AG04450 (cell line): ENCODE data around the gene RAC3. TPM values are rescaled to one million over a fixed set of nuclear protein-coding genes. Genes with fewer than 3 reads are reported as not detected.

ENCODE experiments used
- CTCF ChIA-PET: fragments of 300-600, 350-600 bp; formaldehyde crosslinking; extraction: SDS; loops from one replicate; lab custom pipeline; 2022; ENCODE audit warnings: antibody characterized with exemption, inconsistent platforms; lab: Charles Lee
- POLR2A ChIA-PET: fragments of 350-600 bp; formaldehyde crosslinking; extraction: SDS; loops from one replicate; lab custom pipeline; 2021; ENCODE audit warnings: antibody characterized with exemption, inconsistent platforms; lab: Yijun Ruan, JAX
- DNase-seq: peaks from one replicate; pipeline ENCODE4 v3.0.0-alpha.2; 2011; ENCODE audit warnings: low read depth, low spot score
- H3K27ac ChIP-seq: one replicate; pipeline ENCODE4 v1.5.1; 2012; ENCODE audit warnings: low read depth, low read length, control low read depth
- H3K27me3 ChIP-seq: one replicate; pipeline ENCODE4 v1.6.0; 2012; ENCODE audit warnings: low read length; ENCODE audit not compliant: control insufficient read depth, insufficient read depth
- H3K4me3 ChIP-seq: 2 replicates; pipeline ENCODE4 v1.5.1; 2011; ENCODE audit warnings: mild to moderate bottlenecking, low read depth, low read length, control low read depth
- H3K9me3 ChIP-seq: 2 replicates; pipeline ENCODE4 v1.5.1; 2012; ENCODE audit warnings: low read length; ENCODE audit not compliant: control insufficient read depth, insufficient read depth
- polyA plus RNA-seq: library from polyadenylated mRNA; depleted of rRNA; stranded (reverse); fragments of >200 nt; gene quantifications from 2 replicates; pipeline ENCODE4 v1.2.3, GENCODE V29; 2011
- TF ChIP-seq, protein P1 (sequence below): IDR thresholded peaks from 2 replicates; pipeline ENCODE4 v1.5.1; 2011; ENCODE audit warnings: low read depth, low read length, control low read depth, inconsistent platforms

Gene RAC3
- polyA plus RNA-seq, 1 experiment, result 12.9 TPM

DNA sequence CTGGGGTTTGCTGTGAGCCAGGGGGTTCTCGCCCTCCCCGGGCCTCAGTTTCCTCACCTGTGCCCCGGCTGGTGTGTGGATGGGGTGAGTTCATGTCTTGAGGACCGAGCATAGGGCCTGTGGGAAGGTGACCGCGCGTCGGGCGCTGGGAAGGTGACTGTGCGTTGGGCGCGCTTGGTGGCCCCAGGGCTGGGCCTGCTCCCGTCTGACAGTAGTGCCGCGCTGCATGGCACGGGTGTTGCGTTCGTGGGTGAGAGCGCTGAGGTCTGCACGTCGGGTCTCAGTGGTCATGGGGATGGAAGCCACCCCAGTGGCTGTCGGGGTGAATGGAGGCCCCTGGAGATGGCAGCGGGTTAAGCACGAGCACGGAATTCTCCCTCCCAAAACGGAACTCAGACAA is 44.9 kb upstream of the RAC3 start:
- no peak for DNase-seq
- CTCF ChIA-PET, result interaction anchor here (0.5 kb wide), 1 partner anchor 930 kb away, joined by 4 read pairs; no protein-coding TSS in a partner anchor
- POLR2A ChIA-PET, result no interaction called here
- Histone ChIP-seq H3K27me3 (no peaks in the 10 kb centered on the region), H3K9me3 (peaks cover 16% of the 10 kb centered on the region), H3K27ac (no peak overlapping the region), H3K4me3 (no peak overlapping the region)
- TF ChIP-seq, protein P1, sequence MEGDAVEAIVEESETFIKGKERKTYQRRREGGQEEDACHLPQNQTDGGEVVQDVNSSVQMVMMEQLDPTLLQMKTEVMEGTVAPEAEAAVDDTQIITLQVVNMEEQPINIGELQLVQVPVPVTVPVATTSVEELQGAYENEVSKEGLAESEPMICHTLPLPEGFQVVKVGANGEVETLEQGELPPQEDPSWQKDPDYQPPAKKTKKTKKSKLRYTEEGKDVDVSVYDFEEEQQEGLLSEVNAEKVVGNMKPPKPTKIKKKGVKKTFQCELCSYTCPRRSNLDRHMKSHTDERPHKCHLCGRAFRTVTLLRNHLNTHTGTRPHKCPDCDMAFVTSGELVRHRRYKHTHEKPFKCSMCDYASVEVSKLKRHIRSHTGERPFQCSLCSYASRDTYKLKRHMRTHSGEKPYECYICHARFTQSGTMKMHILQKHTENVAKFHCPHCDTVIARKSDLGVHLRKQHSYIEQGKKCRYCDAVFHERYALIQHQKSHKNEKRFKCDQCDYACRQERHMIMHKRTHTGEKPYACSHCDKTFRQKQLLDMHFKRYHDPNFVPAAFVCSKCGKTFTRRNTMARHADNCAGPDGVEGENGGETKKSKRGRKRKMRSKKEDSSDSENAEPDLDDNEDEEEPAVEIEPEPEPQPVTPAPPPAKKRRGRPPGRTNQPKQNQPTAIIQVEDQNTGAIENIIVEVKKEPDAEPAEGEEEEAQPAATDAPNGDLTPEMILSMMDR, result no peak

DNA sequence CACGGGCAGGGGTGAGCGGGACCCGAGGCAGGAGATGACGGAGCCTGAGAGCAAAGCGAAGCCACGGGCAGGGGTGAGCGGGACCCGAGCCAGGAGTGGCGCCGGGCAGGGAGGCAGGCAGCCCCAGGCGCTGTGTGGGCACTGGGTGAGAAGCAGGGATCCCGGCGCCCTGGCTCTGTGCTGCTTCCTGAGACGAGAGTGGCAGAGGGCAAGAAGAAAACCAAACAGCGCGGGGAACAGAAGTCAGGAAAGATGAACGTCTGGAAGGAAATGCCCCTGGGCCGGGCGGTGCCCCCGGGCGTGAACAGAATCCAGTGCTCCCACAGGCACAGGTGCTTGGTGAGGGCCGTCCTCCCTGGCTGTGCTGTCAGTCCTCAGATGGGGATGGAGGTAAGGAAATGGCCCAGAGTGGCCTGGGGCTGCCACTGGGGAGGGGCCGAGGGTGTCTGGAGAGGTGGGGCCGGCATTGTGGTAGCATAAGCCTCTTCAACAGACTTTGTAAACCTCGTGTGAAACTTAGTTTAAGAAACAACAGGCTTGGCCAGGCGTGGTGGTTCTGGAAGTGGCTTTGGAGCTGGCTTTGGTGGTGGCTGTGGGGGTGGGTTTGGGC is 44.2 kb upstream of the RAC3 start:
- Histone ChIP-seq H3K27ac (no peak overlapping the region), H3K9me3 (peaks cover 16% of the 10 kb centered on the region), H3K4me3 (no peak overlapping the region), H3K27me3 (no peaks in the 10 kb centered on the region)
- DNase-seq, result no peak
- ChIA-PET CTCF (no interaction called here), POLR2A (no interaction called here)
- TF ChIP-seq, protein P1, result no peak

DNA sequence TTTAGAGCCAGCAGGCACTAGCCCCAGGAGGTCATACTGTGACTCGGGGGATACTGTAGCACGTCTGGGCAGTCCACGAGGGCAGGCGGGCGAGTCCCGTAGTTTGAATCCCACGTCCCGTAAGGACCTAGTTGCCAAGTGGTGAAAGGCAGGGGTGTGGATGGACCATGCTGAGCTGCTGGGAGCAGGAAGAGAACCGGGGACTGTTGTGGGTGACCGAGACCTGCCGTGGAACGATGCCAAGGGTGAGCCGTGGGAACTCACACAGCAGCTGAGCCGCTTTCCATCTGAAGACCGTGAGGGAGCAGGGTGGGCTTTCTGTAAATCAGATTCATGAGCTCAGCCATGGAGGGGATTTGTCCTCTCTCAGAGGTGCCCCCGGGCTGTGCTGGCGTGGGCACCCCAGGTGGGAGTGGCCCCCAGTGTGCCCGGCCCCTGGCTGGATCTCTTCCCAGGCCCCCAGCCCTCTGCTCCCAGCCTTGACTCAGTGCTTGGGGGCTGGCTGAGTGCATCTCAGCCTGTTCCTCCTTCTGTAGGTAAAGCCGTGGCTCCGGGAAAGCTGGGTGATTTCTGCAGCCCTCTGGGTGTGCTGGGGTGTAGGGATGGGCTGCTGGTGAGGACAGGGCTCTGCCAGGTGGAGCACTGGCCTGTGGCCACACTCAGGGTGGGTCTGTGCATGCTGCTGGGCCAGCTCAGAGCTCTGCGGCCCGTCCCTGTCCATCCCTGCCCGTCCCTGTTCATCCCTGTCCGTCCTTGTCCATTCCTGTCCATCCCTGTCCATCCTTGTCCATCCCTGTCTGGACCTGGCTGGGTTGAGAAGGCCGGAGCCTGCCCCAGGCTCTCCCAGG is 40.4 kb upstream of the RAC3 start:
- H3K27ac ChIP-seq, result no peak overlapping the region
- POLR2A ChIA-PET, result interaction anchor here (0.7 kb wide), 1 partner anchor 24 kb away, joined by 3 read pairs; no protein-coding TSS in a partner anchor

GRCh38 chr17:81991684-81992305 is 39.7 kb upstream of the RAC3 start:
- H3K27ac ChIP-seq, result no peak overlapping the region
- no peak for DNase-seq
- ChIA-PET CTCF (no interaction called here), POLR2A (no interaction called here)
- TF ChIP-seq, protein P1, result no peak
- no peaks in the 10 kb centered on the region for H3K27me3 ChIP-seq
- no peak overlapping the region for H3K4me3 ChIP-seq
- peaks cover 20% of the 10 kb centered on the region for H3K9me3 ChIP-seq

More for the DNA sequence above, 40.4 kb upstream of the RAC3 start:
- TF ChIP-seq, protein P1, result no peak
- DNase-seq, result no peak
- no peaks in the 10 kb centered on the region for H3K27me3 ChIP-seq
- no peak overlapping the region for H3K4me3 ChIP-seq
- CTCF ChIA-PET, result no interaction called here
- peaks cover 16% of the 10 kb centered on the region for H3K9me3 ChIP-seq
